Stimulated activated CD4-positive, alpha-beta T cell treated with anti-CD3 and anti-CD28 coated beads, Interleukin-4, amount 100 ng/mL, for 1 hour (primary cell): ENCODE measurements around the gene CCR4.
"Not testable (repeated sequence)": the region's sequence is repeated elsewhere in the genome, so short reads cannot be mapped to it uniquely, and the experiment has no call there.

Experiments used
- DNase-seq: peaks from one replicate; pipeline ENCODE4 v3.0.0-alpha.2; 2020

The CCR4 gene

GRCh38 chr3:32984918-32985317 is 33.5 kb downstream of the CCR4 start:
- DNase-seq: not testable (repeated sequence)

- DNase-seq: no peak
Measured at GRCh38 chr3:32989171-32989570, 37.7 kb downstream of the CCR4 start.

GRCh38 chr3:32990116-32990515 is 38.7 kb downstream of the CCR4 start:
- no peak for DNase-seq

GRCh38 chr3:32991781-32992180 is 40.3 kb downstream of the CCR4 start:
- no peak for DNase-seq

- DNase-seq: no peak
Measured at GRCh38 chr3:32992310-32992686, 40.9 kb downstream of the CCR4 start.

GRCh38 chr3:32994045-32994444 is 42.6 kb downstream of the CCR4 start:
- DNase-seq: no peak

GRCh38 chr3:32995098-32995497 is 43.7 kb downstream of the CCR4 start:
- DNase-seq: no peak

GRCh38 chr3:32996048-32996754 is 44.8 kb downstream of the CCR4 start:
- DNase-seq: no peak

- no peak for DNase-seq
Measured at GRCh38 chr3:32996755-32997091, 45.3 kb downstream of the CCR4 start.

- DNase-seq: no peak
Measured at GRCh38 chr3:32998631-32999451, 47.4 kb downstream of the CCR4 start.

GRCh38 chr3:33000691-33001385 is 49.4 kb downstream of the CCR4 start:
- no peak for DNase-seq

- DNase-seq: no peak
Measured at GRCh38 chr3:33001889-33002288, 50.4 kb downstream of the CCR4 start.

- DNase-seq: no peak
Measured at GRCh38 chr3:33003308-33003707, 51.9 kb downstream of the CCR4 start.

GRCh38 chr3:33004205-33004604 is 52.8 kb downstream of the CCR4 start:
- DNase-seq: no peak

- DNase-seq: no peak
Measured at GRCh38 chr3:33004961-33005360, 53.5 kb downstream of the CCR4 start.
